Muscle of leg (tissue), 11 donors: ENCODE results near the gene BRD4. TPM values are rescaled to one million over a fixed set of nuclear protein-coding genes. Genes with fewer than 3 reads are reported as not detected.

Experiments used
- DNase-seq: peaks from one replicate; pipeline ENCODE4 v3.0.0; 2013
- H3K27ac ChIP-seq: one replicate; pipeline ENCODE4 v1.5.1; 2013; ENCODE audit warnings: mild to moderate bottlenecking, low read length, control low read depth
- H3K27me3 ChIP-seq: one replicate; pipeline ENCODE4 v1.6.1; 2013; ENCODE audit warnings: low read length; ENCODE audit not compliant: control insufficient read depth, insufficient read depth
- H3K36me3 ChIP-seq: one replicate; pipeline ENCODE4 v1.6.1; 2013; ENCODE audit warnings: low read length; ENCODE audit not compliant: control insufficient read depth, insufficient read depth
- H3K4me1 ChIP-seq: one replicate; pipeline ENCODE4 v1.6.1; 2013; ENCODE audit warnings: low read length; ENCODE audit not compliant: control insufficient read depth, insufficient read depth
- H3K4me3 ChIP-seq: one replicate; pipeline ENCODE4 v1.5.1; 2013; ENCODE audit warnings: low read length, control low read depth
- H3K9me3 ChIP-seq: replicated peaks from 2 replicates; pipeline ENCODE4 v1.6.1; 2013; ENCODE audit warnings: low read depth, low read length; ENCODE audit not compliant: control insufficient read depth
- WGBS: methylation state at CpG from one replicate; pipeline ENCODE4 v1.1.5; 2013; ENCODE audit warnings: missing lambda C conversion rate; ENCODE audit not compliant: insufficient coverage; 5-methylcytosine and 5-hydroxymethylcytosine counted together
- polyA plus RNA-seq, 8 donors: library from polyadenylated mRNA; unstranded; fragments of 120-200 nt; gene quantifications; one replicate each; pipeline versions ENCODE4 v1.2.1 to v1.2.3, GENCODE V29; 2013; ENCODE audit warnings: inconsistent platforms in 1 of 8, low replicate concordance in 1 of 8; ENCODE audit not compliant: insufficient read length in 8 of 8, insufficient read depth in 1 of 8
- total RNA-seq: library from RNA; stranded (reverse); fragments of 120-200 nt; gene quantifications from one replicate; pipeline ENCODE4 v1.2.4, GENCODE V29; 2013

BRD4 gene
- total and polyA plus RNA-seq, 9 donors = 14.5 to 51.5 (median 37.8) TPM

DNA sequence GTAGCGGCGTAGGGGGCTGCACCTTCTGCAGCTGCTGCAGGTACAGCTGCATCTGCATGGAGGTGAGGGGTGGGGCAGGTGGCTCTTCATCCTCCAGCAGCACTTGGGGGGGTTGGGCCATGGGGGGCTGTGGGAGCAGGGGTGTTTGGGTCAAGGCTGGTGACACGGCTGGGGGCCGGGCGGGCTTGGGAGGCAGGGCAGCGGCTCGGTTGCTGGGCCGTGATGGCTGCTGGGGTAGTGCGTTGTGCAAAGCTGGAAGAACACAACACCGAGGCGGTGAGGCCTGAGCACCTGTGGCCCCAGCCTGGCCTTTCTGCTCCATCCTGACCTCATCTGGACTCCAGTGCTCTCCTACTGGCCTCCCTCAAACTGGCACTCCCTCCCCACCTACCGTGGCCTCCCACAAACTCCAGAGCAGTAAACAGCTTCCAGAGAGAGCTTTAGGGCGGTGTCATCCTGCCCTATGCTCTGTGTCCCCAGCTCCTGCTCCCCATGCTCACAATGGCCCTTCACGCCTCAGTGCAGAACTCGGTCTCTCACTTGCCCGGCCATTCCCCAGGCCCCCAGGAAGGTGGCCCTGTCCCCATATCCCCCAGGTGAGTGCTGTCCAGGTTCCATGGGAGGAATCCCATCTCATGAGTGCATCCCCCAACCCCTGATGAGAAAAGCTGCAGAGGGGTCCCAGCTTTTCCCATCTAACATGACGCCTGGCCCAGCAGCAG, 88.9 kb downstream of the BRD4 start:
- no peaks in the 10 kb centered on the region for H3K9me3 ChIP-seq
- H3K36me3 ChIP-seq = peaks cover 85% of the 10 kb centered on the region
- H3K4me1 ChIP-seq = peaks cover 60% of the 10 kb centered on the region
- no peak overlapping the region for H3K27ac ChIP-seq
- DNase-seq = no peak
- no peaks in the 10 kb centered on the region for H3K27me3 ChIP-seq
- whole genome bisulfite sequencing = 88% methylated on average over 8 of the region's 17 CpGs
- no peak overlapping the region for H3K4me3 ChIP-seq

DNA sequence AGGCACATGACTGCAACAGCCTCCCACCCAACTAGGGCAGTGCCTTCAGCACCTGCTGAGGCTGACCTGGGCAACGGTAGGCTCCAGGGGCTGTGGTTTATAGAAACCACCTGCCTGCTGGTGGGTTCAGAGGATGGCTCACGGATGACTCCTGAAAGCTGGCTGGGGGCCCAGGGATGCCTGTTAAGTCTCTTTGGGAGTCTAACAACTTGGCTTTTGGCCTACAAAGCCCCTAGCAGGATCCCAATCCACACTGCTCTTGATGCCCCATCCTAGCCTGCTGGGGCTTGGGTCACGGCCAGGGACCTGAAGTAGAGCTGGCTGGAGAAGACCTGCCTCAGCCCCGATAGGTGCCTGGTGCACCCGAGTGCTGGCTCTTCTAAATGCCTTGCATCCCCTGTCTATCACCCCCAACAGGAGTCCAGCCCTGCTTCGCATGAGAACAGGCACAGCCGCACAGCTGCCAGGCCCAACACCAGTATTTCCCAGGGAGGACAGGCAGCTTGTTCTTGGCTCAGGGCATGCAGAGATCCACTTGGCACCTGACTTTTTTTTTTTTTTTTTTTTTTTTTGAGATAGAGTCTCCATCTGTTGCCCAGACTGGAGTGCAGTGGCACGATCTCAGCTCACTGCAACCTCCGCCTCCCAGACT, 91.0 kb downstream of the BRD4 start:
- Histone ChIP-seq H3K4me3 (no peak overlapping the region), H3K27ac (no peak overlapping the region), H3K9me3 (no peaks in the 10 kb centered on the region), H3K4me1 (peaks cover 39% of the 10 kb centered on the region), H3K27me3 (no peaks in the 10 kb centered on the region), H3K36me3 (peaks cover 82% of the 10 kb centered on the region)
- peak; percentile 55 for DNase-seq
- 67% methylated on average over 2 of the region's 9 CpGs for WGBS

- Histone ChIP-seq H3K27me3 (no peaks in the 10 kb centered on the region), H3K27ac (peak overlapping the region; percentile 29), H3K4me3 (no peak overlapping the region), H3K36me3 (peaks cover 83% of the 10 kb centered on the region), H3K4me1 (peaks cover 31% of the 10 kb centered on the region), H3K9me3 (no peaks in the 10 kb centered on the region)
- DNase-seq = peak; percentile 86
- 46% methylated on average over 8 of the region's 9 CpGs for WGBS
Measured at GRCh38 chr19:15240515-15240914, 91.8 kb downstream of the BRD4 start.

- H3K4me3 ChIP-seq = no peak overlapping the region
- 88% methylated on average over 19 of the region's 26 CpGs for WGBS
- peaks cover 29% of the 10 kb centered on the region for H3K4me1 ChIP-seq
- no peak overlapping the region for H3K27ac ChIP-seq
- no peaks in the 10 kb centered on the region for H3K9me3 ChIP-seq
- no peaks in the 10 kb centered on the region for H3K27me3 ChIP-seq
- DNase-seq = no peak
- peaks cover 75% of the 10 kb centered on the region for H3K36me3 ChIP-seq
Measured at GRCh38 chr19:15239337-15239949, 92.9 kb downstream of the BRD4 start.

DNA sequence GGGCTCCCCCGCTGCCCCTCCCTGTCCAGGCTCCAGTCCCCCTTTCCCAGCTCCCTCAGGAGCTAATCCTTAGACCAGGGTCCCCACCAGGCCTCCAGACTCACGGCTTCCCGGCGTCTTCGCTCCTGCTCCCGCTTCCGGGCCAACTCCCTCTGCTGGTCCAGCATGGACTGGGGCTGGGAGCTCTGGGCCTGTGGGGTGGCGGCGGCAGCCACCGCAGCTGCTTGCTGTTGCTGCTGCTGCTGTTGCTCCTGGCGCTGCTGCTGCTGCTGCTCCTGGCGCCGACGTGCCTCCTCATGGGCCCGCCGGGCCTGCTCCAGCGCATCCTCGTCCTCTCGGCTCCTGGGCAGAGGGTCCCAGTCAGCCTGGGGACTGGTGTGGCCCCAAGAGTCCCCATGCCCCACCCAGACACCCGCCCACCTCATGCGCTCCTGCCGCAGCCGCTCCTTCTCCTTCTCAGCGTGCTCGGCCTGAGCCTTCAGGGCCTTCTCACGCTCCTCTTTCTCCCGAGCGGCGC, 93.6 kb downstream of the BRD4 start:
- 78% methylated on average over 22 of the region's 29 CpGs for WGBS
- H3K27ac ChIP-seq = no peak overlapping the region

DNA sequence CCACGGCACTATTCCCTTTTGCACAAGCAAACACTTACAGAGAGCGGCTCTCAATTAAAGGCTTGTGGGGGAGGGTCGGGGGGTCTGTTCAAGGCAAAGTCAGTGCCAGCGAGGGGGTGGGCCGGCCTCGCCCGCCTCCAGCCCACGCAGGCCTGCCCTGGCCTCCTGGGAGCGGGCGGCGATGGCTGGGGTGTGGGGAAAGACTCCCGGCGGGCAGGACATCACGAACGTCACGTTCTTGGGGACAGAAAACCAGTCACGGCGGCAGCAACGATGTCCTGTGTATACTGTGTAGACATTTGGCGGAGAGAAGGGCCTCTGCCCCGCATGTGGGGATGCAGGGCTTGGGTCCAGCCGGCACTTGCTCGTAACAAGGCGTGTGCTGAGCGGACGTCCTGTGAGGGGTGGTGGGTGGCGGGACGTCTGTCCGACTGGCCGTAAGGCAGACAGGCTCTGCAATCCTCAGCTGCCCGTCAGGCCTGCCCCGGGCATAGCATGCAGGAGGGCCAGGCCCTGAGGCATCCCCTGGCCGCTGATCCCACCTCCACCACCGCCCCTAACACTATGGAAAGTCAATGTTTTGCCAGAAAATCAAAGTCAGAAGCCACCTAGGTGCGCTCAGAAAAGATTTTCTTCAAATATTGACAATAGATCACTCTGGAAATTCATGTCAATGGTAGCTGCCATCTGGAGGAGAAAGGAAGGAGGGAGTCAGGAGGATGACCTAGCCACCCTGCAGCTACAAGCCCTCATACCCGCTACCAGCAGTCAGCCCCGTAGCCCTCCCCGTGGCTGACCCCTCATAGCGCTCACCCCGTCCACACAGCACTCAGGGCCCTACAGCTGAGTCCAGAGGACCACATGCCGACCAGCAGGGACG, 94.3 kb downstream of the BRD4 start:
- no peak overlapping the region for H3K27ac ChIP-seq
- peaks cover 63% of the 10 kb centered on the region for H3K36me3 ChIP-seq
- DNase-seq = no peak
- no peaks in the 10 kb centered on the region for H3K9me3 ChIP-seq
- peaks cover 33% of the 10 kb centered on the region for H3K4me1 ChIP-seq
- H3K27me3 ChIP-seq = peaks cover 2% of the 10 kb centered on the region
- 82% methylated on average over 36 of the region's 42 CpGs for WGBS
- no peak overlapping the region for H3K4me3 ChIP-seq

More for the DNA sequence above, 93.6 kb downstream of the BRD4 start:
- peaks cover 68% of the 10 kb centered on the region for H3K36me3 ChIP-seq
- H3K9me3 ChIP-seq = no peaks in the 10 kb centered on the region
- peaks cover 29% of the 10 kb centered on the region for H3K4me1 ChIP-seq
- no peaks in the 10 kb centered on the region for H3K27me3 ChIP-seq
- peak; percentile 49 for DNase-seq
- no peak overlapping the region for H3K4me3 ChIP-seq

DNA sequence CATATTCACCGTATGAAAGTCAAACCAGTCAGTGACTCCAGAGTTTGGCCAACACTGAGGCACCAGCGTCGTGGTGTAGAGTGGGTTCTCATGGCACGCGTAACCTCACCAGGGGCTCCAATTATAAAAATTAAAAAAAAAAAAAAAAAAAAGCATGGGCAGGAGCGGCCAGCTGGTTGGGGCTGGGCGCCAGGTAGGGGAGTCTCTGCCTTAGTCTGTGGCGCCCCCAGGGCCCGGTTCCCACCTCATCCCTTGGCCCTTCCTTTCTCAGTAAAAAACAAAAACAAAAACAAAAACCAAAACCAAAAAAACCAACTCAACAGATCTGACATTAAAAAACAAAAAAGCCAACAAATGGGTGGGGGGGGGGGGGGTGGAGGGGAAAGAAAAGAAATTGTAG, 95.5 kb downstream of the BRD4 start:
- Histone ChIP-seq H3K4me3 (no peak overlapping the region), H3K36me3 (peaks cover 54% of the 10 kb centered on the region), H3K27ac (no peak overlapping the region), H3K4me1 (peaks cover 30% of the 10 kb centered on the region), H3K27me3 (peaks cover 10% of the 10 kb centered on the region), H3K9me3 (no peaks in the 10 kb centered on the region)
- no peak for DNase-seq
- WGBS = no CpG with 5 or more reads among the region's 9 CpGs

DNA sequence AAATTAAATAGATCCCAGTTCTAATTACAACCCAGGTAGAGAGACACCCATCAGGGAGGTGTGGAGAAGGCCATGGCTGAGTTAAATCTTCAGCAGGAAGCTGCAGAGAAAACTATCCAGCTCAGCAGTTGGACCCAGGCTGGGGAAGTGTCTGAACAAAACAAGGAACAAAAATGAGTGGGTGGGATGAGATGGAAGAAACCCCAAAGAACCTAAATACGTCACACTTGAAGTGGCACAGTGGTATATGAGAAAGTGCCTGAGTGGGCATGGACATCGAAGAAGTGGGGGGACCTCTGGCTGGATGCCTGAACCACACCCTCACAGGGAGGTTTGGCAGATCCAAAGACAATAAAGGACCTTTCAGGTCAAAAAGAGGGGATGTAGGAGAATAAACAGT, 96.6 kb downstream of the BRD4 start:
- H3K27me3 ChIP-seq = peaks cover 19% of the 10 kb centered on the region
- H3K4me1 ChIP-seq = peaks cover 25% of the 10 kb centered on the region
- H3K27ac ChIP-seq = no peak overlapping the region
- no peak for DNase-seq
- H3K4me3 ChIP-seq = no peak overlapping the region
- 100% methylated on average over 1 of the region's 2 CpGs for WGBS
- no peaks in the 10 kb centered on the region for H3K9me3 ChIP-seq
- peaks cover 51% of the 10 kb centered on the region for H3K36me3 ChIP-seq

- no peak for DNase-seq
- 60% methylated on average over 5 of the region's 10 CpGs for WGBS
- H3K27ac ChIP-seq = no peak overlapping the region
- H3K4me1 ChIP-seq = peaks cover 13% of the 10 kb centered on the region
- H3K9me3 ChIP-seq = no peaks in the 10 kb centered on the region
- peaks cover 19% of the 10 kb centered on the region for H3K27me3 ChIP-seq
- no peak overlapping the region for H3K4me3 ChIP-seq
- peaks cover 39% of the 10 kb centered on the region for H3K36me3 ChIP-seq
Measured at GRCh38 chr19:15234431-15235130, 97.8 kb downstream of the BRD4 start.
